Measurements from ENCODE around the gene DENND11. TPM values are rescaled to one million over a fixed set of nuclear protein-coding genes. Genes with fewer than 3 reads are reported as not detected.
A peak's percentile ranks its signal among the peaks of the same experiment; 100 is the strongest.

The DENND11 gene
- total RNA-seq, 4 donors from 2014 or later: 4.9 to 8.2 (median 6.7) TPM

- Histone ChIP-seq H3K4me3 (no peak within 1 kb of the TSS), H3K4me1 (peaks cover 0 to 14% of the 10 kb centered on the region in 2 donors), H3K36me3 (no peaks in the 10 kb centered on the region), H3K9me3 (no peaks in the 10 kb centered on the region), H3K27me3 (no peaks in the 10 kb centered on the region), H3K27ac (peak within 1 kb of the TSS in 2 of 4 donors; percentile 46 to 68)
- in situ Hi-C loops (cut with MboI; ENCODE audit: low sequenced_read_pairs in 4 of 4): no loop called here
- no peak for DNase-seq
- intact Hi-C loops (cut with DNase I; ENCODE audit: low total_unique reads): no loop called here
- no peak for ATAC-seq
- no peak for TF ChIP-seq CTCF (IDR thresholded peaks at IDR 0.05 in 4 of 5, conservative IDR thresholded peaks at IDR 0.05 in 1 of 5)
- no peak for TF ChIP-seq POLR2A (IDR thresholded peaks at IDR 0.05)
Observed at GRCh38 chr7:141708351-141708750, 6.4 kb upstream of the DENND11 start, which contains the start of gene WEE2. WEE2 (plus strand) TSS chr7:141708353; CDS start chr7:141708759, 406 bp downstream.

GRCh38 chr7:141706239-141707064 lies 4.5 kb upstream of the DENND11 start:
- intact Hi-C loops (cut with DNase I; ENCODE audit: low total_unique reads): no loop called here
- in situ Hi-C loops (cut with MboI; ENCODE audit: low sequenced_read_pairs in 4 of 4): no loop called here
- H3K4me3 ChIP-seq: no peak overlapping the region
- peaks cover 9 to 23% of the 10 kb centered on the region in 2 donors for H3K4me1 ChIP-seq
- ATAC-seq (no peak), DNase-seq (no peak)
- no peak for TF ChIP-seq CTCF (IDR thresholded peaks at IDR 0.05 in 4 of 5, conservative IDR thresholded peaks at IDR 0.05 in 1 of 5)
- no peak for TF ChIP-seq POLR2A (IDR thresholded peaks at IDR 0.05)
- H3K36me3 ChIP-seq: no peaks in the 10 kb centered on the region
- H3K9me3 ChIP-seq: no peaks in the 10 kb centered on the region
- no peak overlapping the region for H3K27ac ChIP-seq
- H3K27me3 ChIP-seq: no peaks in the 10 kb centered on the region

DNA sequence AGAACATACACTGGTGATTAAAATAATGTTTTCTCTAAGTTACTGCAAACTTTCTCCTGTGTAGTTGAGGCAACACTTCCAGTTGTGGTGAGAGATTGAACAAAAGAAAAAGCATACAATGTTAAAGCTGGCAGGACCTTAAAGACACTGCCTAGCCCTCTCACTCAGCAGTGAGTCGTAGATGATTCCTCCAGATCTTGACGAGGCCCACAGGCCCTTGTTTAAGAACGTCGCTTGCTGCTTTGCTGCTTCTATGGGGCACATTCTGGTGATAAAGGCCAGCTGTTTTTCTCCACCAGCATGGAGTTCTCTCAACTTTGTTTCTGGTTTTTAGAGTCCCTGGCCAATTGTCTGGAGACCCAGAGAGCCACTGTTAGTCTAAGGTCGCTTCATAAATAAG lies 2.8 kb upstream of the DENND11 start:
- H3K9me3 ChIP-seq: no peaks in the 10 kb centered on the region
- no peak overlapping the region for H3K27ac ChIP-seq
- ATAC-seq (no peak), DNase-seq (no peak)
- intact Hi-C loops (cut with DNase I; ENCODE audit: low total_unique reads) (no loop called here), in situ Hi-C loops (cut with MboI; ENCODE audit: low sequenced_read_pairs in 4 of 4) (no loop called here)
- no peaks in the 10 kb centered on the region for H3K27me3 ChIP-seq
- H3K4me3 ChIP-seq: no peak overlapping the region
- TF ChIP-seq CTCF (IDR thresholded peaks at IDR 0.05 in 4 of 5, conservative IDR thresholded peaks at IDR 0.05 in 1 of 5) (no peak), POLR2A (IDR thresholded peaks at IDR 0.05) (no peak)
- H3K36me3 ChIP-seq: no peaks in the 10 kb centered on the region
- peaks cover 18 to 25% of the 10 kb centered on the region in 2 donors for H3K4me1 ChIP-seq

- intact Hi-C loops (cut with DNase I; ENCODE audit: low total_unique reads): no loop called here
- H3K27ac ChIP-seq: no peak overlapping the region
- TF ChIP-seq CTCF (IDR thresholded peaks at IDR 0.05 in 4 of 5, conservative IDR thresholded peaks at IDR 0.05 in 1 of 5) (no peak), POLR2A (IDR thresholded peaks at IDR 0.05) (no peak)
Observed at GRCh38 chr7:141704112-141704511, 2.1 kb upstream of the DENND11 start.

More at GRCh38 chr7:141704112-141704511, 2.1 kb upstream of the DENND11 start:
- Histone ChIP-seq H3K36me3 (no peaks in the 10 kb centered on the region), H3K4me3 (no peak overlapping the region), H3K9me3 (no peaks in the 10 kb centered on the region), H3K27me3 (no peaks in the 10 kb centered on the region), H3K4me1 (peaks cover 18 to 19% of the 10 kb centered on the region in 2 donors)
- DNase-seq (no peak), ATAC-seq (no peak)
- in situ Hi-C loops (cut with MboI; ENCODE audit: low sequenced_read_pairs in 4 of 4): no loop called here
